C4-2B (cell line): ENCODE results near the gene B9D2.

Source experiments
- ZFX ChIP-seq: fragments of 450-650 bp; IDR thresholded peaks from 2 replicates; pipeline ENCODE4 v1.6.1; 2017
- TF ChIP-seq, protein P1 (sequence below): fragments of 450-650 bp; conservative IDR thresholded peaks from 2 replicates; pipeline ENCODE4 v1.5.1; 2017; ENCODE audit warnings: mild to moderate bottlenecking

DNA sequence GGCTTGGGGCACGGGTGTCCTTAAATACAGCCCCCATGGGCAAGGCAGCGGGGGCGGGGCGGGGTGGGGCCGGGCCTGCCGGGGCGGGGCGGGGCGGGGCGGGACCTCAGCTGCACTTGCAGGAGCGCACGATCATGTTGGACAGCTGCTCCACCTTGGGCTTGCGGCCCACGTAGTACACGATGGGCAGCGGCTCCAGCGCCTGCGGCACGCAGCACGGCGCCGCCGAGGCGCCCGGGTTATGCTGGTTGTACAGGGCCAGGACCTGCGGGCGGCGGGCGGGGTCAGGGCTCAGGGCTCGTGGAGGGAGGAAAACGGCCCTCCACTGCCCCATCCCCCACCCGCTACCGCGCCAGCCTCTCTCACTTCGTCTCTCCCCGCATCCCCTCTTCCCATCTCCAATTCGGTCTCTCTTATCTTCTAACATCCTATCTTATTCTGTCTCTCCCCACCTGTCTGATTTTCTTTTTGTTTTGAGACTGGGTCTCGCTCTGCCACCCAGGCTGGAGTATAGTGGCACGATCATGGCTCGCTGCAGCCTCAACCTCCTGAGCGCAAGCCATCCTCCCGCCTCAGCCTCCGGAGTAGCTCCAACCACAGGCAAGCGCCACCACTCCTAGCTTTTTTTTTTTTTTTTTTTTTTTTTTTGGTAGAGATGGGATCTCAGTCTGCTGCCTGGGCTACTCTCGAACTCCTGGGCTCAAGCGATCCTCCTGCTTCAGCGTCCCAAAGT is 32.8 kb downstream of the B9D2 start:
- TF ChIP-seq, protein P1, sequence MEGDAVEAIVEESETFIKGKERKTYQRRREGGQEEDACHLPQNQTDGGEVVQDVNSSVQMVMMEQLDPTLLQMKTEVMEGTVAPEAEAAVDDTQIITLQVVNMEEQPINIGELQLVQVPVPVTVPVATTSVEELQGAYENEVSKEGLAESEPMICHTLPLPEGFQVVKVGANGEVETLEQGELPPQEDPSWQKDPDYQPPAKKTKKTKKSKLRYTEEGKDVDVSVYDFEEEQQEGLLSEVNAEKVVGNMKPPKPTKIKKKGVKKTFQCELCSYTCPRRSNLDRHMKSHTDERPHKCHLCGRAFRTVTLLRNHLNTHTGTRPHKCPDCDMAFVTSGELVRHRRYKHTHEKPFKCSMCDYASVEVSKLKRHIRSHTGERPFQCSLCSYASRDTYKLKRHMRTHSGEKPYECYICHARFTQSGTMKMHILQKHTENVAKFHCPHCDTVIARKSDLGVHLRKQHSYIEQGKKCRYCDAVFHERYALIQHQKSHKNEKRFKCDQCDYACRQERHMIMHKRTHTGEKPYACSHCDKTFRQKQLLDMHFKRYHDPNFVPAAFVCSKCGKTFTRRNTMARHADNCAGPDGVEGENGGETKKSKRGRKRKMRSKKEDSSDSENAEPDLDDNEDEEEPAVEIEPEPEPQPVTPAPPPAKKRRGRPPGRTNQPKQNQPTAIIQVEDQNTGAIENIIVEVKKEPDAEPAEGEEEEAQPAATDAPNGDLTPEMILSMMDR, result no peak
- TF ChIP-seq ZFX, result no peak
